HCT116 (cell line): Measurements from ENCODE around the gene CKS2. TPM values are rescaled to one million over a fixed set of nuclear protein-coding genes. Genes with fewer than 3 reads are reported as not detected.
A peak's percentile ranks its signal among the peaks of the same experiment; 100 is the strongest.

Experiments
- ATAC-seq: fragments of 200-7000 bp; cut with Tn5 transposase; 2 replicates; pipeline ENCODE4 v1.9.1; 2020; ENCODE audit warnings: mild to moderate bottlenecking, moderate library complexity
- BruUV-seq: library from RNA; stranded (reverse); fragments of 400-500 nt; replicated peaks from 2 replicates; lab custom pipeline; 2021; lab: Mats Ljungman, UMichigan
- CTCF ChIA-PET: fragments of 300-600 bp; sonication (Branson Sonifier 250); formaldehyde crosslinking; loops from one replicate; lab custom pipeline; 2021; ENCODE audit warnings: antibody characterized with exemption; lab: Charles Lee
- POLR2A ChIA-PET: fragments of 300-600, 350-600 bp; sonication (Branson Sonifier 250); formaldehyde crosslinking; loops from one replicate; lab custom pipeline; 2021; ENCODE audit warnings: antibody characterized with exemption; lab: Charles Lee
- RAD21 ChIA-PET, 2 experiments: fragments of 300-600 bp; sonication (Branson Sonifier 250); formaldehyde crosslinking; loops; one replicate each; lab custom pipeline; 2023; ENCODE audit warnings: low total read pairs in 2 of 2; ENCODE audit not compliant: uncharacterized antibody in 2 of 2, unreplicated experiment in 2 of 2, low non-redundant PET in 1 of 2; lab: Charles Lee
- DNase-seq: peaks from one replicate; pipeline ENCODE4 v3.0.0-alpha.2; 2010; ENCODE audit warnings: low read depth, low spot score
- H2AFZ ChIP-seq: fragments of 200-600 bp; shearing (Covaris generic), sonication (generic); 2 replicates; pipeline ENCODE4 v1.6.1; 2017; ENCODE audit warnings: low read depth, mixed run types, mixed read lengths, antibody characterized with exemption, low read length; ENCODE audit not compliant: poor library complexity, severe bottlenecking
- H3K27ac ChIP-seq: 2 replicates; pipeline ENCODE4 v1.5.1; 2012; ENCODE audit warnings: low read depth, low read length
- H3K27me3 ChIP-seq: fragments of 200-600 bp; sonication (generic); 2 replicates; pipeline ENCODE4 v1.6.1; 2016; ENCODE audit warnings: mixed run types, low read length, mixed read lengths; ENCODE audit not compliant: insufficient read depth
- H3K36me3 ChIP-seq, 2 experiments: fragments of 200-500 bp in 1 of 2; fragments of 200-600 bp in 1 of 2; sonication (Bioruptor generic) in 1 of 2; sonication (generic) in 1 of 2; 2 replicates each; pipeline versions ENCODE4 v1.5.1 to v1.6.1; 2014 to 2016; ENCODE audit warnings: low read length in 2 of 2, inconsistent platforms in 1 of 2, mixed read lengths in 1 of 2, mixed run types in 1 of 2; ENCODE audit not compliant: insufficient read depth in 2 of 2, control insufficient read depth in 1 of 2
- H3K4me1 ChIP-seq, 2 experiments: fragments of 200-600 bp in 1 of 2; sonication (generic) in 1 of 2; 2 replicates each; pipeline versions ENCODE4 v1.5.1 to v1.6.1; 2012 to 2017; ENCODE audit warnings: low read length in 2 of 2, inconsistent platforms in 1 of 2, mild to moderate bottlenecking in 1 of 2, mixed read lengths in 1 of 2, mixed run types in 1 of 2, moderate library complexity in 1 of 2; ENCODE audit not compliant: insufficient read depth in 2 of 2, control insufficient read depth in 1 of 2
- H3K4me2 ChIP-seq: fragments of 200-600 bp; sonication (generic); 2 replicates; pipeline ENCODE4 v1.6.1; 2017; ENCODE audit warnings: mixed run types, low read length, mixed read lengths
- H3K4me3 ChIP-seq, 2 experiments: fragments of 200-600 bp in 1 of 2; sonication (generic) in 1 of 2; replicated peaks in 1 of 2; 2 replicates each; pipeline ENCODE4 v1.5.1; 2011 to 2016; ENCODE audit warnings: low read length in 2 of 2, control low read depth in 1 of 2, low read depth in 1 of 2, mild to moderate bottlenecking in 1 of 2, mixed read lengths in 1 of 2, mixed run types in 1 of 2
- H3K79me2 ChIP-seq: fragments of 200-600 bp; sonication (generic); 2 replicates; pipeline ENCODE4 v1.6.1; 2017; ENCODE audit warnings: mild to moderate bottlenecking, mixed run types, low read length, moderate library complexity, mixed read lengths; ENCODE audit not compliant: insufficient read depth
- H3K9ac ChIP-seq: fragments of 200-600 bp; sonication (generic); 2 replicates; pipeline ENCODE4 v1.6.1; 2016; ENCODE audit warnings: low read length, mixed read lengths
- H3K9me2 ChIP-seq: fragments of 200-600 bp; sonication (generic), shearing (Covaris generic); 2 replicates; pipeline ENCODE4 v1.6.1; 2017; ENCODE audit warnings: mixed run types, mild to moderate bottlenecking, moderate library complexity; ENCODE audit not compliant: insufficient read depth
- H3K9me3 ChIP-seq, 2 experiments: fragments of 200-500 bp in 1 of 2; fragments of 200-600 bp in 1 of 2; sonication (Bioruptor generic) in 1 of 2; sonication (generic) in 1 of 2; 2 replicates each; pipeline ENCODE4 v1.6.1; 2014 to 2017; ENCODE audit warnings: low read length in 2 of 2, mixed read lengths in 2 of 2, inconsistent platforms in 1 of 2, low read depth in 1 of 2, mild to moderate bottlenecking in 1 of 2, mixed run types in 1 of 2, moderate library complexity in 1 of 2; ENCODE audit not compliant: control insufficient read depth in 1 of 2, insufficient read depth in 1 of 2
- H4K20me1 ChIP-seq: fragments of 200-600 bp; sonication (generic), shearing (Covaris generic); 2 replicates; pipeline ENCODE4 v1.6.1; 2017; ENCODE audit warnings: mixed run types, mild to moderate bottlenecking, moderate library complexity; ENCODE audit not compliant: insufficient read depth
- ATF3 ChIP-seq: IDR thresholded peaks from 2 replicates; pipeline ENCODE4 v1.6.1; 2012
- EZH2 ChIP-seq: fragments of 200-600 bp; sonication (generic); IDR thresholded peaks from 2 replicates; pipeline ENCODE4 v1.6.1; 2017; ENCODE audit warnings: antibody characterized with exemption, mixed run types
- EZH2phosphoT487 ChIP-seq: fragments of 200-600 bp; IDR thresholded peaks from 2 replicates; pipeline ENCODE4 v1.6.1; 2018; ENCODE audit warnings: antibody characterized with exemption, borderline replicate concordance
- JUND ChIP-seq: IDR thresholded peaks from 2 replicates; pipeline ENCODE4 v1.6.1; 2012
- RAD21 ChIP-seq: IDR thresholded peaks from 2 replicates; pipeline ENCODE4 v1.6.1; 2012; ENCODE audit warnings: low read depth, mild to moderate bottlenecking
- REST ChIP-seq: IDR thresholded peaks from 2 replicates; pipeline ENCODE4 v1.6.1; 2012; ENCODE audit warnings: low read depth
- ZFX ChIP-seq: fragments of 450-650 bp; IDR thresholded peaks from 2 replicates; pipeline ENCODE4 v1.6.1; 2017
- intact Hi-C: fragments of 100-400 bp; cut with micrococcal nuclease; formaldehyde crosslinking; loops from 2 replicates; pipeline ENCODE4 v1.10.0; 2022
- total RNA-seq: library from RNA; stranded (reverse); gene quantifications from one replicate; pipeline ENCODE4 v1.2.1, GENCODE V29; 2021; ENCODE audit not compliant: unreplicated experiment
- TF ChIP-seq, protein P1 (sequence below), 3 experiments: fragments of 200-600 bp in 1 of 3; sonication (generic) in 1 of 3; IDR thresholded peaks in 2 of 3; conservative IDR thresholded peaks in 1 of 3; 2 replicates each; pipeline ENCODE4 v1.5.1; 2012 to 2017; ENCODE audit warnings: low read depth in 2 of 3, low read length in 2 of 3, antibody characterized with exemption in 1 of 3, borderline replicate concordance in 1 of 3, control low read depth in 1 of 3, mild to moderate bottlenecking in 1 of 3, mixed read lengths in 1 of 3, mixed run types in 1 of 3, moderate library complexity in 1 of 3; ENCODE audit not compliant: insufficient read depth in 1 of 3

CKS2 gene
- total RNA-seq, 1 experiment from 2014 or later, result 242 TPM

DNA sequence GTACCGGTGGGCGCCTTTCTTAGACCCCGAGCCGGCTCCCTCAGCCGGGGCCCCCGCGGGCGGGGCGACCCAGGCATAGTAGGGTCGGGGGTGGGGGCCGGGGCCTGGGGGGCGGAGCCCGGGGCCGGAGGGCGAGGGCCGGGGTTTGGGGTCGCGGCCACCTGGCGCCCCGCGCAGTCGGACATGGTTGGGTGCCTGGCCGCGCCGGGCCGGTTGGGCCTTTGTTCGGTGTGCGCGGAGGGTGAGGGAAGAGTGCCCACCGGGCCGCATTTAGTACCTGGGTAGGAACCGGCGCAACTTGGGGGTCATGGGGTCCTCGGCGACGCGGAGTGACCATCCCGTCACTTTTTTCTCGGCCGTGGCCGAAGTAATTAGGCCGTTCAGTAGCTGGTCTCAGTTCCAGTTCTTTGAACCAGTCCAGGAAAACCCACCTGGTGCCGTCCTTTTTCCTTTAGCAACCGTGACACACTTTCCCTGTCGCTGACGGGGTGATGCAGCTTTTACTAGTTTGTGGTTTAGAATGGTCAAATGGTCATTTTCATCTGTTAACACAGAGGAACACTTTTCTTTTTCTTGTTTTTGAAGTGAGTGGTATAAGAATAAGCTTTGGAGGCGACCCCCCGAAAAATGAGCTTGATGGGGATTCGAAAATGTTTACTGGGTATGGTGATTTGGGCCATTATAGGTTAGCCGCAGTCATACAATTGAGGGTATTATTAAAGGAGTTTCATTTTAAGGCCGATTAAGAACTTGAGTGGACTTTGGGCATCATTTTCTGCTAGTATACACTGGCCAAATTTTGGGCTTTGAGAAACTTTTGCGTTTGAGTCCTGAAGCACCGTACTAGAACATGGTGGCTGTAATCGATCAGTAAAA lies 589 bp downstream of the CKS2 start:
- ChIA-PET RAD21 (no interaction called here), CTCF (no interaction called here), POLR2A (no interaction called here)
- intact Hi-C loops, result loop anchor here (10.0 kb wide), 1 partner anchor 793 kb away; no protein-coding TSS in a partner anchor
- H4K20me1 ChIP-seq, result peaks cover 36% of the 10 kb centered on the region; the same call in 1 of the 2 replicates
- H3K79me2 ChIP-seq, result peaks cover 66% of the 10 kb centered on the region
- H3K4me1 ChIP-seq, result peaks cover 15 to 40% of the 10 kb centered on the region in 2 experiments
- peaks cover 18 to 35% of the 10 kb centered on the region in 2 experiments for H3K36me3 ChIP-seq
- H3K27me3 ChIP-seq, result no peaks in the 10 kb centered on the region
- no peak overlapping the region for H2AFZ ChIP-seq
- peak; percentile 31 for ATAC-seq
- peak overlapping the region; percentile 94 to 95 for H3K4me3 ChIP-seq
- TF ChIP-seq REST, result no peak
- TF ChIP-seq ZFX, result peak; percentile 32; the same call in 1 of the 2 replicates
- TSS peak; percentile 51 for BruUV-seq
- peak overlapping the region; percentile 78 for H3K4me2 ChIP-seq
- no peaks in the 10 kb centered on the region for H3K9me3 ChIP-seq
- H3K9me2 ChIP-seq, result no peaks in the 10 kb centered on the region
- no peak for DNase-seq
- H3K27ac ChIP-seq, result peak overlapping the region; percentile 67
- peak overlapping the region; percentile 93 for H3K9ac ChIP-seq

DNA sequence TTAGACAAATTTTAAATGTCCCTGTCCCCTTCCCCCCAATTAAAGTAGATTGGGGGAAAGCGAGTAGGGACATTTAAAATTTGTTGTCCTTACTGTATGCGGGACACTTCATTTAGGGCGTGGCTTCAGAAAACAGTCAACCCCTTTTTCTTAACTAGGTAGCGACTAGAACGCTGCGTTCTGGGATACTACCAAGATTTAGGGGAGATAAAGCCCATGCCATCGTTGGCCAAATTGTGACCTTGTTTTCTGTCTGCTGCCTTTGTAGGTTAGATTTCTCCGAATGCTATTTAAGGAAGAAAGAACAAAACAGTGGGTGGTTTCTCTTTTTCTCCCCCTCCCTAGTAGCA lies 1.2 kb downstream of the CKS2 start:
- H3K9me2 ChIP-seq, result no peaks in the 10 kb centered on the region
- DNase-seq (no peak), ATAC-seq (no peak)
- peak overlapping the region; percentile 78 for H3K4me2 ChIP-seq
- peak overlapping the region; percentile 67; the same call in 1 of the 2 replicates for H3K27ac ChIP-seq
- intact Hi-C loops, result loop anchor here (10.0 kb wide), 1 partner anchor 793 kb away; no protein-coding TSS in a partner anchor
- no peaks in the 10 kb centered on the region for H3K27me3 ChIP-seq
- no peak overlapping the region for H2AFZ ChIP-seq
- peaks cover 17 to 45% of the 10 kb centered on the region in 2 experiments for H3K4me1 ChIP-seq
- ChIA-PET RAD21 (no interaction called here), CTCF (no interaction called here), POLR2A (no interaction called here)
- peaks cover 72% of the 10 kb centered on the region for H3K79me2 ChIP-seq
- peaks cover 24 to 41% of the 10 kb centered on the region in 2 experiments for H3K36me3 ChIP-seq
- H4K20me1 ChIP-seq, result peaks cover 36% of the 10 kb centered on the region; the same call in 1 of the 2 replicates
- peak overlapping the region; percentile 94 to 95 for H3K4me3 ChIP-seq
- H3K9ac ChIP-seq, result peak overlapping the region; percentile 93
- H3K9me3 ChIP-seq, result no peaks in the 10 kb centered on the region
- no TSS peak for BruUV-seq
- TF ChIP-seq RAD21 (no peak), EZH2 (no peak), ATF3 (no peak), EZH2phosphoT487 (no peak), JUND (no peak)
- TF ChIP-seq, protein P1, sequence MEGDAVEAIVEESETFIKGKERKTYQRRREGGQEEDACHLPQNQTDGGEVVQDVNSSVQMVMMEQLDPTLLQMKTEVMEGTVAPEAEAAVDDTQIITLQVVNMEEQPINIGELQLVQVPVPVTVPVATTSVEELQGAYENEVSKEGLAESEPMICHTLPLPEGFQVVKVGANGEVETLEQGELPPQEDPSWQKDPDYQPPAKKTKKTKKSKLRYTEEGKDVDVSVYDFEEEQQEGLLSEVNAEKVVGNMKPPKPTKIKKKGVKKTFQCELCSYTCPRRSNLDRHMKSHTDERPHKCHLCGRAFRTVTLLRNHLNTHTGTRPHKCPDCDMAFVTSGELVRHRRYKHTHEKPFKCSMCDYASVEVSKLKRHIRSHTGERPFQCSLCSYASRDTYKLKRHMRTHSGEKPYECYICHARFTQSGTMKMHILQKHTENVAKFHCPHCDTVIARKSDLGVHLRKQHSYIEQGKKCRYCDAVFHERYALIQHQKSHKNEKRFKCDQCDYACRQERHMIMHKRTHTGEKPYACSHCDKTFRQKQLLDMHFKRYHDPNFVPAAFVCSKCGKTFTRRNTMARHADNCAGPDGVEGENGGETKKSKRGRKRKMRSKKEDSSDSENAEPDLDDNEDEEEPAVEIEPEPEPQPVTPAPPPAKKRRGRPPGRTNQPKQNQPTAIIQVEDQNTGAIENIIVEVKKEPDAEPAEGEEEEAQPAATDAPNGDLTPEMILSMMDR (IDR thresholded peaks at IDR 0.05 in 2 of 3, conservative IDR thresholded peaks at IDR 0.05 in 1 of 3; ENCODE audit: borderline replicate concordance in 1 of 3, insufficient read depth in 1 of 3, low read depth in 2 of 3, low read length in 2 of 3), result no peak
